Measurements from ENCODE around the gene ATF6B. TPM values are rescaled to one million over a fixed set of nuclear protein-coding genes. Genes with fewer than 3 reads are reported as not detected.

ATF6B gene
- total and polyA plus RNA-seq, 2 experiments from 2014 or later = 37.9 to 43.7 TPM

DNA sequence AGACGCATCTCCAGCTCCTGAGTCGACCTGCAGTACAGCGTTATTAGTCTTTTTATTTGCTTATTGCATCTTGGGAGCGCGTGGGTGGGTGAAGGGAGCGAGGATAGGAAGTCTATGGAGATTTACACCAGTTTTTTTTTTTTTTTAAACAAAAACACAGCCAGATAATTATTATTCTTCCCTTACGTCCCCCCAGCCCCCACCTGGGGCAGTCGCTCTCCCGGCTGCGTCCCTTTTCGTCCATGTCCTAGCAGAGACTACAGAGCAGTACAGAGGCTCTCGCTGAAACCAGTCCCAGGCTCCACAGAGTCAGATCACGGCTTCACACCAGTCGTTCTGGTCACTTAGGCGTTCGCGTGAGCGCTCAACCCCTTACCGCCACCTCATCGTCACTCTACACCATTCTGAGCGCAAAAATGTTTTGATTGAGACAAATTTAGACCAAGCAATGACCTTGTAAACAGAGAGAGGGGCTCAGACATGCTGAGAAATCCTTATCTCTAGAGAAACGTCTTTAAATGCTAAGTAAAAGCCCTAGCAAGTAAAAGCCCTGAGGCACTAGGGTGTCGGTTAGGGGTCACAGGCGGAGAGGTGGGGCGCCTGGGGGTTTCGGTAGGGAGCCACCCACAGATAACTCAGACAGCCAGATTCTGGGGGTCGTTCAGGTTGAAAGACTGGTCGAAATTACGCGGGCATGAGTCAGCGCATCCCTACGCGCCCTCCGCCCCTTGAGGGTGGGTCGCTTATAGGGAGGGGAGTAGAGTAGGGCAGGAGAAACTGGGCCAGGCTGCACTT lies 24.9 kb upstream of the ATF6B start:
- Histone ChIP-seq H3K4me1 (ENCODE audit: insufficient read depth) (peaks cover 22% of the 10 kb centered on the region), H3K4me3 (peak overlapping the region; percentile 72), H2AFZ (peak overlapping the region; percentile 59), H3K9me3 (ENCODE audit: low read depth) (no peaks in the 10 kb centered on the region), H3K27me3 (peaks cover 26% of the 10 kb centered on the region), H3K79me2 (peaks cover 24% of the 10 kb centered on the region), H4K20me1 (ENCODE audit: insufficient read depth, poor library complexity, severe bottlenecking) (no peaks in the 10 kb centered on the region), H3K36me3 (replicated peaks; ENCODE audit: insufficient read depth, low read depth) (peaks cover 1% of the 10 kb centered on the region), H3K9me2 (replicated peaks; ENCODE audit: insufficient read depth) (no peaks in the 10 kb centered on the region), H3K27ac (peak overlapping the region; percentile 96), H3K4me2 (peak overlapping the region; percentile 87)
- WGBS (ENCODE audit: low lambda C conversion rate, missing lambda C conversion rate) = 6% methylated on average over 35 of the region's 35 CpGs
- TF ChIP-seq EZH2phosphoT487 (IDR thresholded peaks at IDR 0.05; ENCODE audit: low read depth, severe bottlenecking, unreplicated experiment) = no peak
- TF ChIP-seq, protein P1, sequence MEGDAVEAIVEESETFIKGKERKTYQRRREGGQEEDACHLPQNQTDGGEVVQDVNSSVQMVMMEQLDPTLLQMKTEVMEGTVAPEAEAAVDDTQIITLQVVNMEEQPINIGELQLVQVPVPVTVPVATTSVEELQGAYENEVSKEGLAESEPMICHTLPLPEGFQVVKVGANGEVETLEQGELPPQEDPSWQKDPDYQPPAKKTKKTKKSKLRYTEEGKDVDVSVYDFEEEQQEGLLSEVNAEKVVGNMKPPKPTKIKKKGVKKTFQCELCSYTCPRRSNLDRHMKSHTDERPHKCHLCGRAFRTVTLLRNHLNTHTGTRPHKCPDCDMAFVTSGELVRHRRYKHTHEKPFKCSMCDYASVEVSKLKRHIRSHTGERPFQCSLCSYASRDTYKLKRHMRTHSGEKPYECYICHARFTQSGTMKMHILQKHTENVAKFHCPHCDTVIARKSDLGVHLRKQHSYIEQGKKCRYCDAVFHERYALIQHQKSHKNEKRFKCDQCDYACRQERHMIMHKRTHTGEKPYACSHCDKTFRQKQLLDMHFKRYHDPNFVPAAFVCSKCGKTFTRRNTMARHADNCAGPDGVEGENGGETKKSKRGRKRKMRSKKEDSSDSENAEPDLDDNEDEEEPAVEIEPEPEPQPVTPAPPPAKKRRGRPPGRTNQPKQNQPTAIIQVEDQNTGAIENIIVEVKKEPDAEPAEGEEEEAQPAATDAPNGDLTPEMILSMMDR (IDR thresholded peaks at IDR 0.05; ENCODE audit: poor library complexity) = no peak
- no peak for TF ChIP-seq EZH2 (IDR thresholded peaks at IDR 0.05; ENCODE audit: borderline replicate concordance)
- peak; percentile 68 for DNase-seq (ENCODE audit: low spot score)

- Histone ChIP-seq H3K9me2 (replicated peaks; ENCODE audit: insufficient read depth) (no peaks in the 10 kb centered on the region), H3K27ac (peak within 1 kb of the TSS; percentile 96), H2AFZ (peak within 1 kb of the TSS; percentile 59), H3K9me3 (ENCODE audit: low read depth) (no peaks in the 10 kb centered on the region), H3K4me1 (ENCODE audit: insufficient read depth) (peaks cover 22% of the 10 kb centered on the region), H4K20me1 (ENCODE audit: insufficient read depth, poor library complexity, severe bottlenecking) (no peaks in the 10 kb centered on the region), H3K4me3 (peak within 1 kb of the TSS; percentile 72), H3K79me2 (peaks cover 24% of the 10 kb centered on the region), H3K36me3 (replicated peaks; ENCODE audit: insufficient read depth, low read depth) (no peaks in the 10 kb centered on the region), H3K27me3 (peaks cover 26% of the 10 kb centered on the region), H3K4me2 (peak within 1 kb of the TSS; percentile 87)
- WGBS (ENCODE audit: low lambda C conversion rate, missing lambda C conversion rate) = 33% methylated on average over 8 of the region's 24 CpGs
- no peak for DNase-seq (ENCODE audit: low spot score)
- no peak for TF ChIP-seq EZH2 (IDR thresholded peaks at IDR 0.05; ENCODE audit: borderline replicate concordance)
- TF ChIP-seq EZH2phosphoT487 (IDR thresholded peaks at IDR 0.05; ENCODE audit: low read depth, severe bottlenecking, unreplicated experiment) = no peak
- TF ChIP-seq, protein P1 (IDR thresholded peaks at IDR 0.05; ENCODE audit: poor library complexity) = no peak
Observed at GRCh38 chr6:32151863-32152768, 24.1 kb upstream of the ATF6B start, which contains the start of gene PRRT1. Gene PRRT1 (minus strand): TSS chr6:32151939. CDS start chr6:32151827, 112 bp downstream.

DNA sequence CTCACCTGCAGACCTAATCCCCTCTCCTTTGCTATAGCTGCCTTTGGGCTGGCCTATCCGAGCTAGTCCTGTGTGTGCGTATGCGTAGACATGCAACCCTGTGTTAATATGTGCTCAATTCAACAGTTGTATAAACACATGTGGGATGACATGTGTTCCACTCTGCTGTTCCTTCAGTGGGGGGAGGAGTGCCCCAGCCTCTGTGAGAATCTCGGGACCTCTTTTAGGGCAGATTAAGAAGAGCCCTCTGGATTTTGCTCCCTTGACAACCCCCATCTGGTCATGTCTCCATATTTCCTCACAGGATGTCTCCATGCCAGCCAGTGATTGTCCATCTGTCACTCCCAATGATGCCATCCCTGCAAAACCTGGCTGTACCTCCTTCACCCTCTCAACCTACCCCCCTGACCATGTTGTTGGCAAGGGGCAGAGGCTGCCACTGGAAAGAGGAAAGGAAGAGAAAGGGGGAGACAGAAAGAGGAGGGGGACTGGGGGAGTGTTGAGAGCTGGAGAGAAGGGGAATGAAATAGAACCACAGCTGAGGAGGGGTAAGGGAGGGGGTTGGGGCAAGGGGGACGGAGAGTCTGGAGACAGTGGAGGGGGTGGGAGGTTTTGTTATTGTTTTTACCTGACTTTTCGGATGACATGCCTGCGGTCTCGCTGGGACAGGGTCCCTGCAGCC lies 23.3 kb upstream of the ATF6B start:
- no peak for DNase-seq (ENCODE audit: low spot score)
- H3K4me2 ChIP-seq = peak overlapping the region; percentile 87

More for the DNA sequence above, 23.3 kb upstream of the ATF6B start:
- Histone ChIP-seq H3K27me3 (peaks cover 26% of the 10 kb centered on the region), H3K9me2 (replicated peaks; ENCODE audit: insufficient read depth) (no peaks in the 10 kb centered on the region), H4K20me1 (ENCODE audit: insufficient read depth, poor library complexity, severe bottlenecking) (no peaks in the 10 kb centered on the region), H3K79me2 (peaks cover 17% of the 10 kb centered on the region), H3K4me3 (no peak overlapping the region), H3K36me3 (replicated peaks; ENCODE audit: insufficient read depth, low read depth) (no peaks in the 10 kb centered on the region), H3K9me3 (ENCODE audit: low read depth) (no peaks in the 10 kb centered on the region), H3K27ac (no peak overlapping the region), H3K4me1 (ENCODE audit: insufficient read depth) (peaks cover 22% of the 10 kb centered on the region), H2AFZ (no peak overlapping the region)
- 63% methylated on average over 4 of the region's 8 CpGs for WGBS (ENCODE audit: low lambda C conversion rate, missing lambda C conversion rate)
- TF ChIP-seq, protein P1 (IDR thresholded peaks at IDR 0.05; ENCODE audit: poor library complexity) = no peak
- TF ChIP-seq EZH2 (IDR thresholded peaks at IDR 0.05; ENCODE audit: borderline replicate concordance) (no peak), EZH2phosphoT487 (IDR thresholded peaks at IDR 0.05; ENCODE audit: low read depth, severe bottlenecking, unreplicated experiment) (no peak)
